Choroid plexus epithelial cell (primary cell): Measurements from ENCODE around the gene LRRC43.

ENCODE experiments used
- DNase-seq: peaks from one replicate; pipeline ENCODE4 v3.0.0-alpha.2; 2010; ENCODE audit warnings: low read depth
- H3K4me3 ChIP-seq: 2 replicates; pipeline ENCODE4 v1.5.1; 2011; ENCODE audit warnings: low read depth, mild to moderate bottlenecking, control low read depth, low read length, moderate library complexity
- CTCF ChIP-seq: conservative IDR thresholded peaks from 2 replicates; pipeline ENCODE4 v1.5.1; 2011; ENCODE audit warnings: low read depth, mild to moderate bottlenecking, control low read depth, inconsistent platforms, low read length, moderate library complexity

Gene LRRC43

GRCh38 chr12:122216445-122216844 is 33.5 kb downstream of the LRRC43 start:
- H3K4me3 ChIP-seq = no peak overlapping the region
- no peak for TF ChIP-seq CTCF
- DNase-seq = no peak

- H3K4me3 ChIP-seq = peak within 1 kb of the TSS; percentile 98
- no peak for TF ChIP-seq CTCF
These were observed 42.9 kb downstream of the LRRC43 start, which contains the start of gene DIABLO for GRCh38 chr12:122225683-122226365. TSS of gene DIABLO (minus strand) at chr12:122226052. CDS start at chr12:122226014, 38 bp downstream.

GRCh38 chr12:122226366-122227125 is 43.6 kb downstream of the LRRC43 start:
- no peak for TF ChIP-seq CTCF
- H3K4me3 ChIP-seq = peak overlapping the region; percentile 48
- no peak for DNase-seq

More at GRCh38 chr12:122225683-122226365, 42.9 kb downstream of the LRRC43 start, which contains the start of gene DIABLO:
- DNase-seq = peak; percentile 100

GRCh38 chr12:122227341-122227740 is 44.4 kb downstream of the LRRC43 start:
- H3K4me3 ChIP-seq = no peak overlapping the region
- no peak for DNase-seq
- TF ChIP-seq CTCF = no peak

- TF ChIP-seq CTCF = no peak
- no peak overlapping the region for H3K4me3 ChIP-seq
- no peak for DNase-seq
These were observed 45.2 kb downstream of the LRRC43 start for GRCh38 chr12:122228092-122228491.

- DNase-seq = no peak
- TF ChIP-seq CTCF = no peak
- no peak overlapping the region for H3K4me3 ChIP-seq
These were observed 47.9 kb downstream of the LRRC43 start for GRCh38 chr12:122230798-122231197.
